Measurements from ENCODE around the gene TBATA.

- TF ChIP-seq CTCF (IDR thresholded peaks at IDR 0.05), result no peak
- TF ChIP-seq POLR2AphosphoS5 (IDR thresholded peaks at IDR 0.05), result no peak
- no peak for TF ChIP-seq POLR2A (IDR thresholded peaks at IDR 0.05)
These were observed 37.8 kb downstream of the TBATA start for GRCh38 chr10:70747192-70747965.
